Neural cell (in vitro differentiated cells): ENCODE data around the gene URAD.

Experiments
- CTCF ChIP-seq: fragments of 450-650 bp; IDR thresholded peaks from 2 replicates; pipeline ENCODE4 v1.5.1; 2014; ENCODE audit warnings: antibody characterized with exemption, mild to moderate bottlenecking, moderate library complexity; ENCODE audit not compliant: poor library complexity, severe bottlenecking
- EP300 ChIP-seq: fragments of 450-650 bp; conservative IDR thresholded peaks from 2 replicates; pipeline ENCODE4 v1.6.1; 2014; ENCODE audit warnings: antibody characterized with exemption, mild to moderate bottlenecking, moderate library complexity; ENCODE audit not compliant: poor library complexity, severe bottlenecking
- EZH2 ChIP-seq: fragments of 200-600, 300-800 bp; shearing (Covaris generic), sonication (generic); IDR thresholded peaks from 2 replicates; pipeline ENCODE4 v1.6.1; 2014; ENCODE audit warnings: antibody characterized with exemption, low read length, borderline replicate concordance, mild to moderate bottlenecking; ENCODE audit not compliant: insufficient read depth, poor library complexity, severe bottlenecking
- MXI1 ChIP-seq: fragments of 450-650 bp; conservative IDR thresholded peaks from 2 replicates; pipeline ENCODE4 v1.6.1; 2014; ENCODE audit warnings: antibody characterized with exemption, mild to moderate bottlenecking; ENCODE audit not compliant: poor library complexity, severe bottlenecking
- POLR2AphosphoS5 ChIP-seq: IDR thresholded peaks from 2 replicates; pipeline ENCODE4 v1.6.1; 2012
- RAD21 ChIP-seq: fragments of 450-650 bp; conservative IDR thresholded peaks from 2 replicates; pipeline ENCODE4 v1.6.1; 2014; ENCODE audit warnings: antibody characterized with exemption, mild to moderate bottlenecking, moderate library complexity
- REST ChIP-seq: IDR thresholded peaks from 2 replicates; pipeline ENCODE4 v1.6.1; 2012; ENCODE audit warnings: borderline replicate concordance
- SMC3 ChIP-seq: fragments of 450-650 bp; conservative IDR thresholded peaks from 2 replicates; pipeline ENCODE4 v1.6.1; 2014; ENCODE audit warnings: antibody characterized with exemption, mild to moderate bottlenecking, moderate library complexity; ENCODE audit not compliant: poor library complexity
- TAF1 ChIP-seq: IDR thresholded peaks from 2 replicates; pipeline ENCODE4 v1.6.1; 2012; ENCODE audit warnings: low read depth

DNA sequence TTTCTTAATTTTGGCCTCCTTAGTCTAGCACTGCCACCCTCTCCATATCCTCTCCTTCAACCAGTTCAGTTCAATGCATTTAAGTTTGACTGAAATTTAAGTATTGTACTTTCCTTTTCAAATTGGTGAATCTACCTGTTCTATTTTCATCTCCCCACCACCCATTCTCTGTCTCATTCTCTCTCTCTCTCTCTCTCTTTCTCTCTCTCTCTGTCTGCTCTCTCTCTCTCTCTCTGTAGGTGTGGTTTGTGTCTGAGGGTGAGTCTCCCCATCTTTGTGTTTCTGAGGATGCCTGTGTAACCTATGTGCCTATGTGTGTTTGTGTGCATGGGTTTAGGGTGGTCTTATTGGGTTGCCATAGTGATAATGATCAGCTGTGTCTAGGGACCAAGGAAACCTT is 58.6 kb downstream of the URAD start:
- no peak for TF ChIP-seq CTCF
- TF ChIP-seq TAF1 = no peak
- no peak for TF ChIP-seq EZH2
- TF ChIP-seq RAD21 = no peak
- no peak for TF ChIP-seq EP300
- TF ChIP-seq POLR2AphosphoS5 = no peak
- no peak for TF ChIP-seq REST
- TF ChIP-seq MXI1 = no peak
- no peak for TF ChIP-seq SMC3
